Caki2 (cell line): ENCODE measurements around the gene BRAT1. TPM values are rescaled to one million over a fixed set of nuclear protein-coding genes. Genes with fewer than 3 reads are reported as not detected.

Experiments
- DNase-seq: peaks from one replicate; pipeline ENCODE4 v3.0.0-alpha.2; 2015; ENCODE audit warnings: low read depth
- in situ Hi-C: cut with HindIII; loops from 2 replicates; pipeline ENCODE4 v1.10.0; 2016; ENCODE audit warnings: low sequenced_read_pairs, low pct_unique_long_range_greater_than_20kb, mixed read lengths
- total RNA-seq: library from RNA; depleted of rRNA; stranded (reverse); fragments of >200 nt; shearing (Covaris generic); gene quantifications from 2 replicates; pipeline ENCODE4 v1.2.3, GENCODE V29; 2014; ENCODE audit warnings: low replicate concordance

The BRAT1 gene
- total RNA-seq, 1 experiment from 2014 or later = 60.7 TPM

GRCh38 chr7:2519119-2519930 lies 36.0 kb downstream of the BRAT1 start, which contains the start of gene LFNG:
Gene LFNG, plus strand, starts transcription at chr7:2519774. Its CDS starts 88 bp downstream, at chr7:2519862.
- in situ Hi-C loops = no loop called here
- DNase-seq = peak; percentile 90

DNA sequence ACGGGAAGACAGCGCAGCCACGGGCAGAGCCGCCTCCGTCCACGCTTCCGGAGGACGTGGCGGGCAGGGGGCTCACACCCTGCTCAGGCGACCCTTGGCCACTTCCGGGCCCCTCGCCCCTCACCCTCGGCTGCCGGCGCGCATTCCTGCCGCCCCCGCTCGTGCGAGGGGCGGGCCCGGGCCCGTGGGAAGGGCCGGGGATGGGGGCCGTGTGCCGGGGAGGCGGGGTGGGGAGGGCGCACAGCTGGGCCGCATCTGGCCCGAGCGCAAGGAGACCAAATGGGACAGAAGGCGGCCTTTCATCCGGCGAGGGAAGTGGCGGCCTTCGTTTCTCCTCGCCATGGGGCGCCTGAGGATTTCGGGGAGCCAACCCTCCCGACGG lies 36.6 kb downstream of the BRAT1 start:
- no peak for DNase-seq
- in situ Hi-C loops = no loop called here

DNA sequence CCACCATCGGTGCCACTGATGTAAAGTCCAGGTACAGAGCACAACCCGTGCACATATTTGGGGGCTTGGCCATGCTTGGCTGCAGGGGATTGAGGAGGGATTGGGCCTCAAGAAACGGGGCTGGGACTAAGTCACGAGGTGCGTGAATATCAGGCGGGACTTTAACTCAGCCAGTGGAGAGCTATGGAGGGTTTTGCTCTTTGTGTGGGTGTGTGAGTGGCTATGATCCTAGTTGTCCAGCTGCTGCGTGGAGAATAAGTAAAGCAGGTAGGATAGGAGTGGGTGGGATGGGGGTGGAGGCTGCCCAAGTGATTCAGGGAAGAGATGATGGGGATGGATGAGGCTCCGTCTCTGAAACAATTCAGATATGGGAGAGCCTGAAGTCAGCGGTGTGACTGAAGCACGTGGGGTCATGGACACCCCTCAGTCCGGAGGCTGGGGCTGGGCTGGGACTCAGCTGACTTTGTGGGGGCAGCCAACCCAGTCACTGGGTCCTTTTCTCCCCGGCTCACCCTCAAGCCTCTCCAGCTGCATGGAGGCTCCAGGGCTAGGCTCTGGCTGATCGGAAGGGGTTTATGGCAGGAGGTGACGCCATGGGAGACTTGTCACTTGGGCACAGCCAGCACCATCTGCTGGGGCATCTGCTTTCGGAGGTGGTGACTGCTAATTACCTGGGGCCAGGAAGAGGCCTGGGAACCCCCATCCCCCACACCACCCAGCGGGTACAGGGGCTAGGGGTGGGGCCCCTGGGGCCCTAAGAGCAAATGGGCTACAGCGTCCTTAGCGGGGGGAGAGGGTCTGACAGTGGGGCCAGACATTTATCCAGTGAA lies 37.4 kb downstream of the BRAT1 start:
- in situ Hi-C loops = no loop called here
- DNase-seq = no peak

GRCh38 chr7:2517026-2517425 lies 38.3 kb downstream of the BRAT1 start:
- DNase-seq = peak; percentile 61
- in situ Hi-C loops = no loop called here

GRCh38 chr7:2516194-2516555 lies 39.1 kb downstream of the BRAT1 start:
- DNase-seq = peak; percentile 86
- in situ Hi-C loops = no loop called here

DNA sequence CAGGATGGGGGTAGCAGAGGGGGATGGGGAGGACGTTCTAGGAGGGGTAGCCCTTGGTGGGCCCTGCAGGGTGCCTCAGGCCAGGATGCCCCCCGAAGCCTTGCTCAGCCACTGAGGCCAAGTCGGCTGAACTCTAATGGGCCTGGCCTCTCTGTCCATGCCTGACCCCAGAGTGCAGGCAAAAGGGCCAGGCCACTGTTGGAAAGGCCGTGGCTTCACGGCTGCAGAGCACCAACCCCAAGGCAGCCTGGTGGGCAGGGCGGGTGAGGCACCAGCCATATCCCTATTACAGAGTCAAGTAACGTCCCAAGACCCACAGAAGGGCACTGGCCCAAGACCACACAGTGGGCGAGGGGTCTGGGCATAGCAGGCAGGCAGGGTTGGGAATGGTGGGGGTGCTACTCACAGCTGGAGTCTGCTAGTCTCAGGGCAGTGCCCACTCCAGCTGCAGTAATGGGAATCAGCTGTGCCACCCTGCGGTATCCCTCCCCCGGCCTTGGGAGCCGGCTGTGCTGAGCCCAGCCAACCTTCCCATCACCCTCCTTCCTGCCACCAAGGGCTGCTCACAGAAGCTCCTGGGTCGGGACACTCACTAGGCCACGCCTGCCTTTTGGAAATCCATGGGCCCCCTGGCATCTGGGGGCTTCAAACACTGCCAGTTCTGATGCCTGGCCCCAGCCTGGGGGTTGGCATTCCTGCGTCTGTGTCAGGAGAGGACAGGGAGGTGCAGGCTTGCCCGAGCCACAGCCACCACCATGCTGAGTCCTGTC lies 39.7 kb downstream of the BRAT1 start:
- DNase-seq = no peak
- in situ Hi-C loops = no loop called here

- DNase-seq = no peak
- in situ Hi-C loops = no loop called here
These were observed 40.6 kb downstream of the BRAT1 start for GRCh38 chr7:2514473-2515423.

- DNase-seq = no peak
- in situ Hi-C loops = no loop called here
These were observed 41.6 kb downstream of the BRAT1 start for GRCh38 chr7:2513702-2514101.

DNA sequence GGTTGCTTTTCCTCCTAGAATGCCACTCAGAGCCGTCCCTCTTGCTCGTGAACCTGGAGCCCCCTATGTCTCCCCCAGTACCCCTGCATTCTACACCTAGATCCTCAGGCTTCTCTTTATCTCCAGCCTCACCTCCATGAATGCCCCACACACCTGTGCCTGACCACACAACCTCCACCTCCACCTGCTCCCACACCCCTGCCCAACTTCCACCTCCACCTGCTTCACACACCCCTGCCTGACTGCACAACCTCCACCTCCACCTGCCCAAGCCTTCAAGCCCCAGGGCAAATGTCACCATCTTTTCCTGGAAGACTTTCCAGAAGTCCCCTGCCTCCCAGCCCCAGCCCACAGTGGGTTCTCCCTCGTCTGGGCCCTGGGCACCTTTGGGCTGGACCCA lies 42.6 kb downstream of the BRAT1 start:
- in situ Hi-C loops = no loop called here
- DNase-seq = no peak

- DNase-seq = no peak
- in situ Hi-C loops = no loop called here
These were observed 43.1 kb downstream of the BRAT1 start for GRCh38 chr7:2512179-2512661.

DNA sequence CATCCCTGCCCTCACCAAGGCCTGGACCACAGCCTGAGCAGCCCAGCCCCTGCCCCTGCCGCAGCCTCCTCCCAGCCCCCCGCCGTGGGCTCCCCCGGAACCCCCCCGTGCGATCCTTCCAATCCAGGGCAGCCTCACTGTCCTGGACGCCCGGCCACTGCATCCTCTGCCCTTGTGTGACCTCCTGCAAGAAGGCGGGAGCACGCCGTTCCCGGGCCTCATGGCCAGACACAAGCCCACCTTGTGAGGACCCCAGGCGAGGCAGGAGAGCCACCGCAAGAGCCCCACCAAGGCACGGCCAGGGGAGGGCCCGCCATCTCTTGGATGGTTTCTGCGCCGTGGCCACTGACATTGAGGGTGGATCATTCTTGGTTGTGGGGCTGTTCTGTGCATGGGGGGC lies 43.6 kb downstream of the BRAT1 start:
- no peak for DNase-seq
- in situ Hi-C loops = no loop called here

DNA sequence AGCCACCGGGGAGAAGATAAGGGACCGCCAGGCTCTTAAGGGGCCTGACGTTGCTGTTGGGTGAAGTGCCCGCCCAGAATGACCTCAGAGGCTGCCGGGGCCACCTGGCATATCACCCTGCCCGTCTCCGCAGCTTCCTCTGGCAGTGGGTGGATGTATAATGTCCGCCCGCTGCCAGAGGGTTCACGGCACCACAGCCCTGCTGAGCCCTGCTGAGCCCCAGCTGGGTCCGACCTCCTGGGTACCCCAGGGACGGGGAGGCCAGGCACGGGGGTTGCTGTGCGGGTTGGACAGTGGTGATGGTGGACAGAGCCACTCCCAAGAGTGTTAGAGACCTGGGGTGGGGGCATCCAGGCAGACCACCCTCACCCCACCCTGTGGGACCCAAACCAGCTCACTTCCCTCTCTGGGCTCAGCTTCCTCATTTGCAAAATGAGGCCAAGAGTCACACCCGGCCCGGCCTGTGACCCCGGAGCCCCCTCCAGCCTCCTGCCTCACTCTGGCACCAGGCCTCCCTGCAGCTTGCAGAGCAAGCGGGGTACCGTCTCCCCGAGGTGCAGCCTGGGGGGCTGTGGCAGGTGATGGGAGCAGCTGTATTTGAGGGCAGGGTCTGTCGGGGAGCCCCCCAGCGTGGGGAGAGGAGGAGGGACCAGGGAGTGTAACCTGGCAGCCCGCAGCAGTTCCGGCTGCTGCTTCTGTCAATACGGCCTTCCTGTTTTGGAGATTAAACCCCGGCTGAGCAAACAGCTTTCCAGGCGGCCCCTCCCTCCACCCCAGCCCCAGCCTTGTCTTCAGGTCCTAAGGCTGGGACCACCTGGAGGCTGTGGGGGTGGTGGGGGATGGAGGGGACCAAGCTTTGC lies 44.2 kb downstream of the BRAT1 start:
- in situ Hi-C loops = no loop called here
- DNase-seq = no peak

DNA sequence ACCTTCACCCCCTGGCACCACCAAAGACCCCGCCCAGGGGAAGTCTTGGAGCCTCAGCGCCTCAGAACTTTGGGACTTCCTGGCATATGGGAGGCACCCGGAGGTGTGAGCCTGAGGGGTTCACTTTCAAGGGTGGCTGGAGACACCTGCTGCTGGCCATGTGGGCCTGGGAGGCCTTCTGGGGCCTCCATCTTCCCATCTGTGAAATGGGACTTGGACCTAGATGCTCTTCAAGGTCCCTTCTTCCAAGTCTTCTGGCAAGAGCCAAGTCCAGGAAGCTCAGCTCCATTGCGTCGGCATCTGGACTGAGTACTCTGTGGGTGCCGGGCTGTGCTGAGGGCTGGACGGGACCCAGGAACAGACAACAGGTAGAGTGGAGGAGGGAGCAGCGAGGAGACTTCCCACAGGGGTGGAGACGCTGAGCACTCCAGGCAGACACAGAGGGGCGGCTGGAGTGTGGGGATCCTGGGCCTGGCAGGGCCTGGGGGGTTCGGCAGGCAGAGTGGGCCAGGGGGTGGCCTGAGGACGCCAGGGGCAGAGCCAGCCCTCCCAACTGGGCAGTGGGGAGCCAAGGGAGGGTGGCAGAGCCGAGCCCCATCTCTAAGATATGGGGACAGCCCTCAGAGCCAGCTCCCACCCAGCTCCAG lies 45.1 kb downstream of the BRAT1 start:
- DNase-seq = no peak
- in situ Hi-C loops = no loop called here

DNA sequence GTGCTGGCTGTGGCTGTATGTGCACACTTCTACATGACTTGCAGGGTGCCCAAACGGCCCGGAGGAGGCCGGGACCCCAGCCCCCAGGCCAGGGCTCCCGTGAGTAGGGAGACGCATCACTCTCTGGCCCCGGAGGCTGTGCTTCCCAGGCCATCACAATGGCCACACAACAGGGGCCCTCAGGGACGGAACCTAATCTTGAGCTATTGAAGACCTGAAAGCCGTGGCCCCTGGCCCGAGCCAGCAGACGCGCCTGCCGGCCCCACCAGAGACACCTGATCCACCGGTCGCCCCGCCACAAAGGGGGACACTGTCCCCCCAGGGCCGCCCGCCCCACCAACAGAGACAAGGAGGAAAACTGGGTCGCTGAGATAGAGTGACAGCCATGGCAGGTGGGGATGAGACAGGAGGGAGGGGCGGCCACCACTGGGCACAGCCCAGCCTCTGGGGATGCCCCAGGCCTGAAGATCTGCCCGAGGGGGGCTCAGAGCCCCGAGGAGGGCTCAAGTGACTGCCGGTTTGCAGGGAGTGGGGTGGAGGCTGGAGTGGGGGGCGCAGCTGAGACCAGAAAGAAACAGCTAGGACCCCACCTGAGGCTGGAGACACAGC lies 45.9 kb downstream of the BRAT1 start:
- in situ Hi-C loops = no loop called here
- no peak for DNase-seq

DNA sequence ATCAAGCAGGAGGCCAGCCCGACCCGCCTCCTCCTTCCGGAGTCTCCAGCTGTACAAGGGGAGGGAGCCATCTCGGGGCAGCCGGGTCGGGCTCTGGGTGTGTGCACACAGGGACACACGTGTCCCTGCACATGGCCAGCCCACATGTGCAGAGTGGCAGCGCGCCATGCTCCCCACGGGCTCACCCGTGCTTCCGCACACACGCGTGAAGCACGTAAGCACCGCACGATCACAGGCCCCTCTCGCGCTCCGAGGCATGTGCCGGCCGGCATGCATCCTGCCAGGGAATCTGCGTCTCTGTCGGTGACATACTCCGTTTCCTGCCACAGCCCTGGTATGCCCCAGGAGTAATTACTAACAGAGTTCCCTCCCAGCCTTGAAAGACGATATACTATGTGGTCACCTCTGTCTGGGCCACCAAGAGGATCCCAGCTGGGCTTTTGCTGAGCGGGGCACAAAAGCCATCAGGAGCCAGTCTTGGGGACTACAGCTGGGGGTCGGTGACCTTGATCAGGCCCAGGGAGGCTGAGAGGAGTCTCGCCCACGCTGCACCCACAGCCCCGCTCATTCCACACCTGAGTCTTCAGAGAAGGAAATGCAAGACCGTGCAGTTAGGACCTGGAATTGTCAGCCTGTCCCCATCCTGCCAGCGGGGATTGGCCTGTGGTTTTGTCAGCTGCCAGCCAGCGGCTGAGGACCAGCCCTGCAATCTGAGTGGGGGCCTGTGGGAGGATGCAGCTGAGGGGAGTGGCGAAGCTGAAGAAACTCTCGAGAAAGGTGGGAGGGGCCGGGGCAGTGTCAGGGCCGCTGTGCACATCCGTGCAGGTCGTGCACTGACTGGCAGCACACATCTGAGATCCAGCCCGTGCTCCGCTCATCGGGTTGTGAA lies 46.8 kb downstream of the BRAT1 start:
- in situ Hi-C loops = no loop called here
- DNase-seq = no peak
